Progenitor cell of endocrine pancreas (in vitro differentiated cells): Measurements from ENCODE around the gene KLF12. TPM values are rescaled to one million over a fixed set of nuclear protein-coding genes. Genes with fewer than 3 reads are reported as not detected.
A peak's percentile ranks its signal among the peaks of the same experiment; 100 is the strongest.

Source experiments
- DNase-seq: peaks from one replicate; pipeline ENCODE4 v3.0.0; 2021; ENCODE audit warnings: low spot score; ENCODE audit not compliant: unreplicated experiment
- H3K27ac Mint-ChIP-seq: 2 replicates; pipeline ENCODE4 v1.8.0; 2021; ENCODE audit warnings: mild to moderate bottlenecking, moderate library complexity, mixed read lengths
- H3K27me3 Mint-ChIP-seq: 2 replicates; pipeline ENCODE4 v1.8.0; 2021; ENCODE audit warnings: mixed read lengths
- H3K36me3 Mint-ChIP-seq: 2 replicates; pipeline ENCODE4 v1.8.0; 2022; ENCODE audit warnings: mixed read lengths; ENCODE audit not compliant: insufficient read depth
- H3K4me1 Mint-ChIP-seq: 2 replicates; pipeline ENCODE4 v1.8.0; 2021; ENCODE audit warnings: low read depth, mixed read lengths
- H3K4me3 Mint-ChIP-seq: 2 replicates; pipeline ENCODE4 v1.8.0; 2021; ENCODE audit warnings: low read depth, mild to moderate bottlenecking, moderate library complexity, mixed read lengths
- H3K9me3 Mint-ChIP-seq: 2 replicates; pipeline ENCODE4 v1.8.0; 2021; ENCODE audit warnings: low read depth, mixed read lengths
- CTCF ChIP-seq: fragments of 200-600 bp; sonication (generic); IDR thresholded peaks from one replicate; pipeline ENCODE4 v1.5.0; 2021; ENCODE audit warnings: antibody characterized with exemption, mild to moderate bottlenecking; ENCODE audit not compliant: unreplicated experiment
- total RNA-seq: library from RNA; stranded (reverse); gene quantifications from 2 replicates; pipeline ENCODE4 v1.2.1, GENCODE V29; 2021

KLF12 gene
- total RNA-seq, 1 donor from 2014 or later = 25.4 TPM

- no peak for TF ChIP-seq CTCF
- Mint-ChIP-seq H3K27ac (no peak overlapping the region), H3K27me3 (peaks cover 10% of the 10 kb centered on the region), H3K4me1 (peaks cover 11% of the 10 kb centered on the region), H3K36me3 (no peaks in the 10 kb centered on the region), H3K4me3 (no peak overlapping the region), H3K9me3 (no peaks in the 10 kb centered on the region)
- peak; percentile 25 for DNase-seq
These were observed 2.0 kb upstream of the KLF12 start for GRCh38 chr13:74136084-74136658.

GRCh38 chr13:74135326-74136083 lies 1.3 kb upstream of the KLF12 start:
- no peaks in the 10 kb centered on the region for H3K36me3 Mint-ChIP-seq
- peak overlapping the region; percentile 73 for H3K4me3 Mint-ChIP-seq
- TF ChIP-seq CTCF = no peak

GRCh38 chr13:74134777-74135325 lies 647 bp upstream of the KLF12 start:
- Mint-ChIP-seq H3K9me3 (no peaks in the 10 kb centered on the region), H3K27me3 (peaks cover 5% of the 10 kb centered on the region), H3K36me3 (no peaks in the 10 kb centered on the region), H3K4me3 (peak overlapping the region; percentile 73), H3K27ac (peak overlapping the region; percentile 80), H3K4me1 (peaks cover 13% of the 10 kb centered on the region)
- DNase-seq = peak; percentile 50
- no peak for TF ChIP-seq CTCF

More at GRCh38 chr13:74135326-74136083, 1.3 kb upstream of the KLF12 start:
- peaks cover 12% of the 10 kb centered on the region for H3K4me1 Mint-ChIP-seq
- H3K27me3 Mint-ChIP-seq = peaks cover 5% of the 10 kb centered on the region
- no peak overlapping the region for H3K27ac Mint-ChIP-seq
- no peaks in the 10 kb centered on the region for H3K9me3 Mint-ChIP-seq
- peak; percentile 62 for DNase-seq

- peak overlapping the region; percentile 96 for H3K27ac Mint-ChIP-seq
- TF ChIP-seq CTCF = no peak
- peak; percentile 63 for DNase-seq
- H3K4me1 Mint-ChIP-seq = peaks cover 14% of the 10 kb centered on the region
- no peaks in the 10 kb centered on the region for H3K9me3 Mint-ChIP-seq
- H3K36me3 Mint-ChIP-seq = no peaks in the 10 kb centered on the region
- H3K27me3 Mint-ChIP-seq = peaks cover 3% of the 10 kb centered on the region
- peak overlapping the region; percentile 91 for H3K4me3 Mint-ChIP-seq
These were observed 475 bp downstream of the KLF12 start for GRCh38 chr13:74133657-74134201.
